DMS153 treated with DMSO at 0.1 percent for 48 hours (cell line): Measurements from ENCODE around the gene PPARD.

Experiments used
- DNase-seq: peaks from one replicate; lab custom pipeline; 2025; ENCODE audit not compliant: unreplicated experiment; lab: John Stamatoyannopoulos, UW

The PPARD gene

GRCh38 chr6:35465646-35466045 is 123.3 kb downstream of the PPARD start:
- DNase-seq: no peak

GRCh38 chr6:35468181-35468979 is 126.0 kb downstream of the PPARD start, which contains the start of gene RPL10A:
Gene RPL10A (plus strand): TSS chr6:35468401. CDS start chr6:35468435, 34 bp downstream.
- peak; percentile 97 for DNase-seq

- DNase-seq: no peak
These were observed 126.8 kb downstream of the PPARD start for GRCh38 chr6:35468980-35469750.

GRCh38 chr6:35469751-35470662 is 127.6 kb downstream of the PPARD start:
- DNase-seq: no peak

GRCh38 chr6:35470663-35471120 is 128.3 kb downstream of the PPARD start:
- DNase-seq: no peak

GRCh38 chr6:35471836-35472345 is 129.5 kb downstream of the PPARD start:
- DNase-seq: no peak

- DNase-seq: no peak
These were observed 130.9 kb downstream of the PPARD start for GRCh38 chr6:35473075-35473849.

- no peak for DNase-seq
These were observed 131.4 kb downstream of the PPARD start for GRCh38 chr6:35473850-35474130.

- no peak for DNase-seq
These were observed 132.0 kb downstream of the PPARD start for GRCh38 chr6:35474131-35474941.

GRCh38 chr6:35474942-35475570 is 132.7 kb downstream of the PPARD start:
- DNase-seq: no peak

- no peak for DNase-seq
These were observed 133.2 kb downstream of the PPARD start for GRCh38 chr6:35475573-35475972.

GRCh38 chr6:35476004-35476403 is 133.6 kb downstream of the PPARD start:
- DNase-seq: no peak

- DNase-seq: no peak
These were observed 134.7 kb downstream of the PPARD start for GRCh38 chr6:35477028-35477427.
